HG02642 (cell line): Measurements from ENCODE around the gene RAB6B.
"Not testable (repeated sequence)": the region's sequence is repeated elsewhere in the genome, so short reads cannot be mapped to it uniquely, and the experiment has no call there.

Source experiments
- ATAC-seq: cut with Tn5 transposase; IDR thresholded peaks from one replicate; pipeline ENCODE4 v1.9.1; 2021; ENCODE audit warnings: mild to moderate bottlenecking; ENCODE audit not compliant: unreplicated experiment, poor library complexity

RAB6B gene

DNA sequence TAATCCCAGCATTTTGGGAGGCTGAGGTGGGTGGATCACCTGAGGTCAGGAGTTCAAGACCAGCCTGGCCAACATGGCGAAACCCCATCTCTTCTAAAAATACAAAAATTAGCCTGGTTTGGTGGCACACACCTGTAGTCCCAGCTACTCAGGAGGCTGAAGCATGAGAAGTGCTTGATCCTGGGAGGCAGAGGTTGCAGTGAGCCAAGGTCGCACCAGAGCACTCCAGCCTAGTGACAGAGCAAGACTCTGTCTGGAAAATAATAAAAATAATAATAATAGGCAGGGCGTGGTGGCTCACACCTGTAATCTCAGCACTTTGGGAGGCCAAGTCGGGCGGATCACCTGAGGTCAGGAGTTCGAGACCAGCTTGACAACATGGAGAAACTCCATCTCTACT lies 114.9 kb downstream of the RAB6B start:
- not testable (repeated sequence) for ATAC-seq

DNA sequence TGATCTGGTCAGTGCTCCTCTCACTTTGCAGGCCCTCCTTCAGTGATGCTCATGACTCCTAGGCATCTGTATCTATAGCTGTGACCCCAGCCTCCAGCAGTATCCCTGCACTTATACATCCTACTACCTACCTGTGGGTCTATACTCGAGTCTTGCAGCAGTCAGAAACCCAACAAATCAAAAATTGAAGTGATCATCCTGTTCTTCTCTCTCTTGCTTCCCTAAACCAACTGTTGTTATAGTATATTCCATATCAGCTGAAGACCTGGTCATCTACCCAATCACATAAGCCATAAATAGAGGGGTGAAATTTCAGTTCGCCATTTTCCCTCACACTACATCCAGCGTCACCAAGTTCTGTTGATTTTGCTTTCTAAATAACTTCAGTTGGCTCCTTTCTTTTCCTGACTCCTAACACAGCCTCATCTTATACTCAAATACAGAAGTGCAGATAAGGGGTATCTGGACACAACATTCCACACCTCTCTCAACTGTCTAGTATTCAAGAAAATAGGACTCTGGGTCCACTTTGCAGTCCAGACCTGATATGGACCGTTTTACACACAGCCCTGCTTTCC lies 116.0 kb downstream of the RAB6B start:
- no peak for ATAC-seq

GRCh38 chr3:133777807-133778568 lies 117.7 kb downstream of the RAB6B start:
- no peak for ATAC-seq

- no peak for ATAC-seq
Observed at GRCh38 chr3:133776794-133777438, 118.8 kb downstream of the RAB6B start.

DNA sequence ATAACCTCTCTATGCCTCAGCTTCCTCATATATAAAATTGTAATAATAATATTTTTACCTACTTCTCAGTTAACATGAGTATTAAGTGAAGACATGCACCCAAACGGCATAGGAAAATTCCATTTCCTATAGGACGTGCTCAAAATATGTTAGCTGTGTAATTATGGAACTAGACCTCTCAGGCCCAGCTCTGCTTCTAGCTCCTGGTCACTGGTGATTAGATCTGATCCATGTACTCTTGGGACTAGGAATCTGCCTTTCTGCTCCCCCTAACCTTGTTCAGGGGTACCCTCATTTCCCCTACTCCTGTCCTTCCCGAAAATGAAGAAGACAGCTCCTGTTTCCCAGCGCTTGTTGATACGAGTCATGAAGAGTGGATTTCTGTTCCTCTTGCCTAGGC lies 119.8 kb downstream of the RAB6B start:
- ATAC-seq = no peak

GRCh38 chr3:133775309-133775708 lies 120.4 kb downstream of the RAB6B start:
- ATAC-seq = no peak
